H1 (cell line): ENCODE results near the gene SCARB1. TPM values are rescaled to one million over a fixed set of nuclear protein-coding genes. Genes with fewer than 3 reads are reported as not detected.

Experiments
- ASH2L ChIP-seq: fragments of 200-600, 300-600 bp; sonication (generic); IDR thresholded peaks from one replicate; pipeline ENCODE4 v1.7.1; 2017; ENCODE audit warnings: low read length
- E2F6 ChIP-seq: IDR thresholded peaks from 2 replicates; pipeline ENCODE4 v1.6.1; 2012; ENCODE audit warnings: inconsistent platforms
- EGR1 ChIP-seq: IDR thresholded peaks from 2 replicates; pipeline ENCODE4 v1.6.1; 2011; ENCODE audit warnings: low read depth, low read length, borderline replicate concordance
- KDM1A ChIP-seq: fragments of 200-600, 300-600 bp; sonication (generic); IDR thresholded peaks from 2 replicates; pipeline ENCODE4 v1.7.1; 2016; ENCODE audit warnings: mild to moderate bottlenecking, low read length, borderline replicate concordance
- SIRT6 ChIP-seq: IDR thresholded peaks from one replicate; pipeline ENCODE4 v1.7.1; 2012; ENCODE audit warnings: low read length, inconsistent platforms
- polyA plus RNA-seq, 7 experiments: library from polyadenylated mRNA; depleted of rRNA in 3 of 7; stranded (reverse) in 5 of 7; unstranded in 2 of 7; fragments of >200 nt in 5 of 7; fragments of 200-250 nt in 2 of 7; gene quantifications; 1 replicate in 5 of 7; 2 replicates in 1 of 7; 4 replicates in 1 of 7; pipeline versions ENCODE4 v1.2.1 to v1.2.3, GENCODE V29; 2011 to 2013; ENCODE audit warnings: missing spikeins in 2 of 7, mixed read lengths in 2 of 7
- total RNA-seq: library from RNA; stranded (reverse); fragmentation: NEBNext Ultra II Directional; extraction: Animal tissue kit (Norgen Biotek cat#: 25700); gene quantifications from 2 replicates; pipeline ENCODE4 v1.2.1, GENCODE V29; 2021

SCARB1 gene
- total and polyA plus RNA-seq, 2 of the 8 experiments (the other 6 are each of a cell fraction or from before 2014, with no cell fraction given): 45.3 to 57.1 TPM

DNA sequence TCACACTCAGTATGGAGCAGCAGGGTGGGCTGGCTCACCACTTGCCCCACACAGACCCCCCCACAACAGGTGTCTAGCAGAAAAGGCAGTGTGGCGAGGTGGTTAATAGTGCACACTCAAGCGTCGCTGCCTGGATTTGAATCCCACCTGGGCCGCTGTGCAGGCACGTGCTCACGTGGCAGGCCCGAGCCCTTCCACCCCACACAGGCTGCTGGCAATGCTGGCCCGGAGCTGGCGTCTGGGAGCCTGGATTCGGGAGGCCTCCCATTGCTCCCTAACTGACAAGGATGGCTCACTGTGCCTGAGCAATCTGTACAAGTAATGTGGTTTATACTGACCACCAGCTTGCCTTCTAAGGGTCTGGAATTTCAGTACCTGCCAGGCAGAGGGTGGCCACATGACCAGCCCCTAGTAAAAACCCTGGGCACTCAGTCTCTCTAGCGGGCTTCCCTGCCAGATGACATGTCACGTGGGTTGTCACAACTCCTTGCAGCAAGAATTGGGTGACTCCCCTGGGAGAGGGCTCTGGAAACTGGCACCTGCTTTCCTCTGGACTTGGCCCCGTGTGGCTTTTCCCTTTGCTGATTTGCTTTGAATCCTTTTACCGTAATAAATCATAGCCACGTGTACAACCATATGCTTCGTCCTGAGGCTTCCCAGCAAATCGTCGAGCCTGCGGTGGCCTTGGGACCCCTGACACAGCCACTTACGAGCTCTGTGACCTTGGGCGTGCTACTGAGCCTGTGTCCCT lies 72.8 kb downstream of the SCARB1 start (continued):
- no peak for TF ChIP-seq KDM1A
- TF ChIP-seq EGR1: no peak
- TF ChIP-seq E2F6: no peak
- TF ChIP-seq ASH2L: no peak
- TF ChIP-seq SIRT6: no peak
